ENCODE measurements around the gene TRAPPC3.

The TRAPPC3 gene

GRCh38 chr1:36100376-36100775, 48.9 kb downstream of the TRAPPC3 start:
- H3K36me3 ChIP-seq (ENCODE audit: insufficient read depth, low read length), result peaks cover 8% of the 10 kb centered on the region
- ATAC-seq (ENCODE audit: insufficient read depth, low read depth), result no peak

GRCh38 chr1:36099681-36100341, 49.5 kb downstream of the TRAPPC3 start:
- Histone ChIP-seq H2AFZ (ENCODE audit: low read depth, low read length) (peak overlapping the region; percentile 61; the same call in 1 of the 2 replicates), H3K9ac (ENCODE audit: low read depth, low read length) (no peak overlapping the region)
- ATAC-seq (ENCODE audit: insufficient read depth, low read depth), result peak; percentile 91

More at GRCh38 chr1:36100376-36100775, 48.9 kb downstream of the TRAPPC3 start:
- DNase-seq, result no peak
- no peak overlapping the region for H2AFZ ChIP-seq (ENCODE audit: low read depth, low read length)
- H4K20me1 ChIP-seq (ENCODE audit: insufficient read depth, low read length), result 0 out of 2 replicates have a peak, but pooled peaks cover 3% of the 10 kb centered on the region
- TF ChIP-seq EZH2 (IDR thresholded peaks at IDR 0.05; ENCODE audit: borderline replicate concordance, low read depth, low read length, severe bottlenecking) (no peak), CTCF (IDR thresholded peaks at IDR 0.05; ENCODE audit: borderline replicate concordance, extremely low read depth, low read length, poor library complexity, severe bottlenecking) (no peak)
- no peak overlapping the region for H3K4me2 ChIP-seq (ENCODE audit: insufficient read depth, low read length)
- no peak overlapping the region for H3K9ac ChIP-seq (ENCODE audit: low read depth, low read length)
- H3K4me3 ChIP-seq (ENCODE audit: low read depth in 1 of 2, low read length in 2 of 2), result no peak overlapping the region
- H3K27me3 ChIP-seq (ENCODE audit: insufficient read depth, low read length, poor library complexity), result no peaks in the 10 kb centered on the region
- peaks cover 5% of the 10 kb centered on the region; the same call in 1 of the 2 replicates for H3K4me1 ChIP-seq (ENCODE audit: insufficient read depth, low read length)
- H3K9me3 ChIP-seq (ENCODE audit: insufficient read depth, low read length, severe bottlenecking), result no peaks in the 10 kb centered on the region
- H3K79me2 ChIP-seq (ENCODE audit: insufficient read depth, low read length), result no peaks in the 10 kb centered on the region
- no peak overlapping the region for H3K27ac ChIP-seq (ENCODE audit: low read length)

GRCh38 chr1:36098650-36099365, 50.5 kb downstream of the TRAPPC3 start:
- Histone ChIP-seq H3K4me3 (ENCODE audit: low read depth in 1 of 2, low read length in 2 of 2) (no peak overlapping the region), H3K9me3 (ENCODE audit: insufficient read depth, low read length, severe bottlenecking) (no peaks in the 10 kb centered on the region), H3K4me1 (ENCODE audit: insufficient read depth, low read length) (peaks cover 5% of the 10 kb centered on the region; the same call in 1 of the 2 replicates), H3K27me3 (ENCODE audit: insufficient read depth, low read length, poor library complexity) (no peaks in the 10 kb centered on the region), H2AFZ (ENCODE audit: low read depth, low read length) (no peak overlapping the region), H3K27ac (ENCODE audit: low read length) (no peak overlapping the region), H3K79me2 (ENCODE audit: insufficient read depth, low read length) (no peaks in the 10 kb centered on the region), H4K20me1 (ENCODE audit: insufficient read depth, low read length) (peaks cover 4% of the 10 kb centered on the region; the same call in 1 of the 2 replicates), H3K9ac (ENCODE audit: low read depth, low read length) (no peak overlapping the region), H3K36me3 (ENCODE audit: insufficient read depth, low read length) (peaks cover 18% of the 10 kb centered on the region), H3K4me2 (ENCODE audit: insufficient read depth, low read length) (no peak overlapping the region)
- no peak for DNase-seq
- no peak for ATAC-seq (ENCODE audit: insufficient read depth, low read depth)
- TF ChIP-seq CTCF (IDR thresholded peaks at IDR 0.05; ENCODE audit: borderline replicate concordance, extremely low read depth, low read length, poor library complexity, severe bottlenecking), result no peak
- TF ChIP-seq EZH2 (IDR thresholded peaks at IDR 0.05; ENCODE audit: borderline replicate concordance, low read depth, low read length, severe bottlenecking), result no peak

More at GRCh38 chr1:36099681-36100341, 49.5 kb downstream of the TRAPPC3 start:
- Histone ChIP-seq H3K4me2 (ENCODE audit: insufficient read depth, low read length) (no peak overlapping the region), H4K20me1 (ENCODE audit: insufficient read depth, low read length) (0 out of 2 replicates have a peak, but pooled peaks cover 3% of the 10 kb centered on the region), H3K4me1 (ENCODE audit: insufficient read depth, low read length) (peaks cover 5% of the 10 kb centered on the region; the same call in 1 of the 2 replicates), H3K27ac (ENCODE audit: low read length) (no peak overlapping the region), H3K79me2 (ENCODE audit: insufficient read depth, low read length) (no peaks in the 10 kb centered on the region), H3K27me3 (ENCODE audit: insufficient read depth, low read length, poor library complexity) (no peaks in the 10 kb centered on the region), H3K9me3 (ENCODE audit: insufficient read depth, low read length, severe bottlenecking) (no peaks in the 10 kb centered on the region), H3K4me3 (ENCODE audit: low read depth in 1 of 2, low read length in 2 of 2) (no peak overlapping the region), H3K36me3 (ENCODE audit: insufficient read depth, low read length) (peaks cover 8% of the 10 kb centered on the region)
- TF ChIP-seq CTCF (IDR thresholded peaks at IDR 0.05; ENCODE audit: borderline replicate concordance, extremely low read depth, low read length, poor library complexity, severe bottlenecking) (peak; percentile 97), EZH2 (IDR thresholded peaks at IDR 0.05; ENCODE audit: borderline replicate concordance, low read depth, low read length, severe bottlenecking) (no peak)
- DNase-seq, result peak; percentile 80
